H4 (cell line): ENCODE data around the gene TET3. TPM values are rescaled to one million over a fixed set of nuclear protein-coding genes. Genes with fewer than 3 reads are reported as not detected.

ENCODE experiments used
- DNase-seq: peaks from one replicate; pipeline ENCODE4 v3.0.0-alpha.2; 2015; ENCODE audit warnings: low spot score
- total RNA-seq: library from RNA; depleted of rRNA; stranded (reverse); fragments of >200 nt; shearing (Covaris generic); gene quantifications from 2 replicates; pipeline ENCODE4 v1.2.3, GENCODE V29; 2014

TET3 gene
- total RNA-seq, 1 experiment from 2014 or later, result 4.9 TPM

DNA sequence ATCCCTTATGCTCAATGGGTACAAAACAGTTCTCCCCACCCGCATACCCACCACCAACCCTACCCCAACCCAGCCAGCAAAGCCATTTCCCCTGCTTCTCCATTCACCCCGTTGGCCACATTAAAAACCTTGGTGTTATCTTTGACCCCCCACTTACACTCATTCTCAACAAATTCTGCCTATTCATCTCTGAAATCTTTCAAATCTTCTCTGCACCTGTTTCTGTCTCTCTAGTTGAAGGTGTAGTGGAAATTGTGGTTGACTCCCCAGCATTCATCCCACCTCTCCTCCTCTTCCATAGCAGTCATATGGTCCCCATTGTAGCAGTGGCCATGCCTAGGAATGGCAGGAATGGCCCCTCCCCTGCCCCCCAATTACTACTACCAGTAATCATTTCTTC, 20.5 kb upstream of the TET3 start:
- DNase-seq, result no peak

DNA sequence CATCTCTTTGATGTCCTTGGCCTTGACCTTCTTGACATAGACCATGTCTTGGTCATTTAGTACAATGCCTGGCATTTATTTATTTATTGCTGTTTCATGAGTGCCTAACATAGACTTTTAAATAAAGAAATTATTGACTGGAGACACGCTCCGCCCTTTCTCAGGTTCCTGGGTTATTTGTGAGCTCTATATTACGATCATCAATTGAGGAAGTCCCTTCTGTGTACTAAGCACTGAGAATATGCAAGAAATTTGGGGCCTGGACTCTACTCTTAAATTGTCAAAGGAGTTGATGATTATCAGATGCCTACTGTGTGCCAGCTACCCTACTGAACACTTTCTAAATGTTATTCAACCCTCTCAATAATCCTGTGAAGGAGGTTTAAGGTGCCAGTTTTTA, 19.7 kb upstream of the TET3 start:
- DNase-seq, result no peak

DNA sequence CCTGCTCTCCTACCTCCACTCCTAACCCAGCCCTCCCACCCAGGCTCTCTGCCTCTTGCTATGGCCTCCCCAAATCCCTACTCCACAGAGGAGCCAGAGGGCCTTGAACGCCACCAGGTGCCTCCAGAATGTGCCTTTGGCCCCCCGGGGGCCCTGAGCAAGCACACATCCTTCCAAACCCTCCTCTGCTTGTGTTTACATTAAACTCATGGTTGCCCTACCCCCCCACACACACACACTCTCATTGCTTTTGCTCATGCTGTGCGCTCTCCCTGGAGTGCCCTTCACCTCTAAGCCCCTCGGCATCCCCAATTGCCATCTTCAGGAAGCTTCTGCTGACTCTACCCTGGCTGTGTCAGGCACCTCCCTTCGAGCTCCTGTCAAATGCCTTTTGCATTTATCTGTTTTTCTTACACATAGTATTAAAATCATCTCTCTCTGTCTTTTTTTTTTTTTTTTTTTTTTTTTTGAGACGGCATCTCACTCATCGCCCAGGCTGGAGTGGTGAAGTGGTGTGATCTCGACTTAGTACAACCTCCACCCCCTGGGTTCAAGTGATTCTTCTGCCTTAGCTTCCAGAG, 16.3 kb upstream of the TET3 start:
- no peak for DNase-seq

DNA sequence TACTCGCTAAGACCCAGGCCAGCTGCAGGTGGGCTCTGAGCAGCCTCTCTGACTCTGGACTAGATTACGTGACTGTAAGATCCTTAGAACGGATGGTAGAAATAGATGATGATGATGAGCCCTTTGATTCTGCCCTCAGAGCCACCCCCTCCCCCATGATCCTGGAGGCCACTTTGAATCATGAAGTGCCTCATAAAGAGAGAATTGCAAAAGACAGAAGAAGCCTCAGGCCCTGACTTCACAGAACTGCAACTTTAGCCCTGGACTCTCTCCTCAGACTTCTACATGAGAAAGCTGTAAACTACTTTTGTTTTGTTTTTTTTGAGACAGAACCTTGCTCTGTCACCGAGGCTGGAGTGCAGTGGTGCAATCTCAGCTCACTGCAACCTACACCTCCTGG, 15.4 kb upstream of the TET3 start:
- DNase-seq, result no peak

GRCh38 chr2:73970141-73970803, 14.4 kb upstream of the TET3 start:
- DNase-seq, result no peak

DNA sequence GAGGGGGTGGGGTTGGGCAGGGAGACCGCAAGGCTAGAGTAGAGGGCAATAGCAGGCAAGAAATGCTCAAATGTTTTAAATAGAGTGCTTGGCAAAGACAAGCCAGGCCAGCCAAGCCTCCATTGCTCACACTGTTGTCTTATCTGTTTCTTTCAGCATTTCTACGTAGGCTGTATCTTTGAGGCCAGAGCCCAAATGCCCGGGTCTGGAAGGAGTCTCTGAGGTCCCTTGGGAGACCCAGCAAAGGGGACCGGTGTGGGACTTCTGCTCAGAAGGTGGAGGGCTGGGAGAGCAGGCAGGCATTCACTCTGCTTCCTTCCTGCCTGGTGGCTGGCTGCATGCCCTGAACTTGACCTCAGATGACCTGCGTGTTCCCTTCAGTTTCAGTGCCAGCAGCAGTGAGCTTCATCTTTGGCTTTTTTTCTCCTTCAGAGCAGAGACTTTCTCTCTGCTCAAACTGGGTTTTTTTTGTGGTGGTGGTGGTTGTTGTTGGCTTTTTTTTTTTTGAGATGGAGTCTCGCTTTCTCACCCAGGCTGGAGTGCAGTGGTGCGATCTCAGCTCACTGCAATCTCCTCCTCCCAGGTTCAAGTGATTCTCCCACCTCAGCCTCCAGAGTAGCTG, 13.7 kb upstream of the TET3 start:
- DNase-seq, result peak; percentile 44

DNA sequence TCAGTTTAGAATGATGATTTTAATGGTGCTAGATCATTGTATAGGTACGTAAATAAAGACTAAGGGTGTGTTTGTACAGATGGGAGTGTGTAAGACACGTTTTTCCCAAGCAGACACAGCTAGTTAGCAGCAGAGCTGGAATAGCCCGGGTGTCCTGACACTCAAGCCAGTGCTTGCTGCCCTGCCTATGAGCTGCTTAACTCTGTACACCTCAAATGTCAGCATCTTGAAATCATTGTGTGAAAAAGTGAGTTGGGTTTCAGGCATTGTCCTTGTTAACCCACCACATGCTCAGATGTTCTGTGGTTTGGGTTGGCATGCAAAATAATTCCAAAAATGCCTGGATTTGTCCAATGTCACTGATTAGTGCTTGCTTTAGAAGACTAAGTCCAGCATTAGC, 13.0 kb upstream of the TET3 start:
- no peak for DNase-seq

DNA sequence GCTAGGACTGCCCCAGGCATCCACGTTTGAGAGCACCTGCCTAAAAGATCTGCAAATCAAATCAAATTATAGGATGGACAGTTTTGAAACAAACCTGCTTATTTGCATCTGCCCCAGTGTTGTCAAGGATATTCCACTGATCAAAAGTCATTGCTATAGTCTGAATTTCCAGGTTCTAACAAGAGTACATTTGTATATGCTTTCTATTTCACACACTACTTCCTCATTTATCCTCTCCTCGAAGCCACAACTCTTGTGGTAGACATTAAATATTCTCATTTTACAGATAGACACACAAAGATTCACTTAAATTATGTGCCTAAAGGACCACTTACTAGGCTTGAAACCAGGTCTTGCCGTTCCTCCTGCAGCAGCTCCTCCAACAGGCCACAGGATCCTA, 11.9 kb upstream of the TET3 start:
- DNase-seq, result no peak

- DNase-seq, result no peak
These were observed 9.0 kb upstream of the TET3 start for GRCh38 chr2:73975731-73976130.

GRCh38 chr2:73976803-73977202, 7.9 kb upstream of the TET3 start:
- no peak for DNase-seq

DNA sequence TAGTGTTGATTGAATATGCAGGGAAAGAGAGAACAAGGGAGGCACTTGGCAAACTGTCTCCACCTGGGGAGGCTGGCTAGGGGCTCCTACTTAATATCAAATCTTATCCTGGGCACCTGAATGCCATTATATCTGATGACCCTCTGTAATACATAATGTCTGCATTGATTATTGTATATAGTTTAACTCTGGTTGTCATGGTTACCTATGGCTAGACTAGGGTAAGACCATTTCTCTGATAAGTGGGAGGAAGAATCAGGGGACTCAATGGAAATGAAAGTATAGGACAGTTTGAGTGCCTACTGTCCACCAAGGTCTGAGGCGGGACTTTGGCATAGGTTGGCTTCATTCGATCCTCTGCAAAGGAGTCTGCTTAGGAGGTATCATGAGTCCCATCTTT, 7.2 kb upstream of the TET3 start:
- DNase-seq, result no peak

DNA sequence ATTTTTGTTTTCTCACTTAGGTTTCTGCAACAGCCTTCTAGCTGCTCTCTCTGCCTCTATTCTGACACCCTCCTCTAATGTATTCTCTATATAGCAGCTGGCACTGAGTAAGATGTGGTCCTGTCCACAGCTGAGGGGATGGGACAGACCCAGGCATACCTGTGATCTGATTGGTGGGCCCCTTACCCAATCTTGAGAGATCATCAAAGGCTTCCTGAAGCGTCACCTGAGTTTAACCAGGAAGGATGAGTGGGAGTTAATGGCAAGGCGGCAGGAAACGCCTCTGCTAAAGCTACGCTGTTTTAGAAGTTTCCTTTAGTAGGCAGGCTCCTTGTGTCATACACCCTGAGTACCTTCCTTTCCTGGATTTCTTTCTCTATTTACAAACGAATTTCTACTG, 5.7 kb upstream of the TET3 start:
- DNase-seq, result no peak

DNA sequence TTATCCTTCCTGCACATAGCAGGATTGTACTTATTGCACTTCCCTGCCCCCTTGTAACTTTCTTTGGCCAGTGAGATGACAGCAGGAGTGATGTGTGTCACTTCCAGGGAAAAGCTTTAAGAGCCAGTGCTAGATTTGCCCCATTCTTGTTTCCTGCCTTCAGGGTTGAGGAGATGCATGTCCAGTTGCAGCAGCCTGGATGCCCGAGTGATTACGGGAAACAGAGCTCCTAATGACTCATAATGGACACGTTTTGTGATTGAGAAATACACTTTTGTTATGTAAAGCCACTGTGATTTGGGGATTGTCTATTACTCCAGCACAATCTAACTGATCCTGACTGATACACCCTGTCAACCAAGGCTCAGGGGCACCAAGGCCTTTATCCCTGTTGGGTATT, 5.0 kb upstream of the TET3 start:
- DNase-seq, result peak; percentile 64

DNA sequence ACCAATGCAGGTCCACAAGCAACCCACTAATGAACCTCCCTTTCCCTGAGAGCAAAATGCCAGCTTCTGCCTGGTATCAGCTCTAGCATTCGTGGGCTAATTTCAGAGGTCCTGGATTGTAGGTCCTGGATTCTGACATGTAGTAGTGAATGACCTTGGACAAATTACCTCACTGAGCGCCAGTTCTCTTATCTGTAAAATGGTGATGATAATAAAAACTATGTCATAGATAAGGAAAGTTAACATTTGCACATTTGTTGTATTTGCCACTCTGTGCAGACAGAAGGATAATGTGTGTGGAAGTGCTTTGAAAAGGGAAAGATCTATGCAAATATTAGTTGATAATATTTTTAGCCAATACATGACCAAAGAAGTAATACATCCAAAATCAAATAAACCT, 4.1 kb upstream of the TET3 start:
- no peak for DNase-seq

GRCh38 chr2:73981081-73982001, 3.4 kb upstream of the TET3 start:
- DNase-seq, result no peak

- DNase-seq, result no peak
These were observed 2.5 kb upstream of the TET3 start for GRCh38 chr2:73982140-73982617.

- no peak for DNase-seq
These were observed 1.1 kb upstream of the TET3 start for GRCh38 chr2:73983322-73984202.

- DNase-seq, result no peak
These were observed 205 bp downstream of the TET3 start for GRCh38 chr2:73984922-73985307.

DNA sequence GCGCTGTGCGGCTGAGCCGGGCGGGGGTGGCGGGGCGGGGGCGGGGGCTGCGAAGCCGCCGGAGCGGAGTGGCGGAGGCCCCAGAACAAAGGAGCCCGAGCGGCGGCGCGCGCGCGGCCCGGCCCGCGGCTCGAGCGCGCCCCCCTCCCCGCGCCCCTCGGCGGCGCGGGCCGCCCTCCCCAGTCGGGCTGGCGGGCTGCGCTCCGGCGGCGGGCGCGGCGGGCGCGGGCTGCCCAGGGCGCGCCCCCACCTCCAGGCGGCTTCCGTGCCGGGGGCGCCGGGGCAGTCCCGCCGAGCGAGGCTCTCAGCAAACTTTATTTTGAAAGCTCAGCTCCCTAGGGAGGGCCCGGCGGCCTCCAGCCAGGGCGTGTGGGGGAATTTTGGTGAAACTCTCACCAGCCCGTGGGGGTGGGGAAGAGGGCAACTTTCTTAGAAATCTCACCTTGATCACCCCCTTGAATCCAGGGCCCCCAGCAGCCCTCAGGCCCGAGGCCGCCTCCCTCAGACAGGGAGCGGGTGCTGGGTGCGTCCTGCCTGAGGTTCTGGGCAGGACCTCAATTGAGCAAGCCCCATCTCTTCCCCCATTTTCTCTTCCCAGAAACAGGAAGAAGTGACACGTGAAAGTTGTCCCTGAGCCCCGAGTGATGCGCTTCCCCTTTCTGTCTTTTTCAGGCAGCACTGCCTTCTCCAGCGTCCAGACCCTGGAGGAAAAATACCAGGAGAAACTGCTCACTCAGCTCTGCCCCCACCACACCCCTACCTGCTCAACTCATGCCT, 786 bp downstream of the TET3 start:
- DNase-seq, result no peak

GRCh38 chr2:73986085-73986681, 1.5 kb downstream of the TET3 start:
- DNase-seq, result no peak
